Astrocyte (in vitro differentiated cells and primary cell): ENCODE measurements around the gene C6orf89.

Source experiments
- EZH2 ChIP-seq: IDR thresholded peaks from 2 replicates; pipeline ENCODE4 v1.6.1; 2012; ENCODE audit warnings: mild to moderate bottlenecking, low read length, inconsistent platforms; ENCODE audit not compliant: insufficient read depth
- TF ChIP-seq, protein P1 (sequence below): IDR thresholded peaks from 2 replicates; pipeline ENCODE4 v1.5.1; 2011; ENCODE audit warnings: low read depth, mild to moderate bottlenecking, inconsistent platforms, low read length, moderate library complexity; ENCODE audit not compliant: insufficient read depth

DNA sequence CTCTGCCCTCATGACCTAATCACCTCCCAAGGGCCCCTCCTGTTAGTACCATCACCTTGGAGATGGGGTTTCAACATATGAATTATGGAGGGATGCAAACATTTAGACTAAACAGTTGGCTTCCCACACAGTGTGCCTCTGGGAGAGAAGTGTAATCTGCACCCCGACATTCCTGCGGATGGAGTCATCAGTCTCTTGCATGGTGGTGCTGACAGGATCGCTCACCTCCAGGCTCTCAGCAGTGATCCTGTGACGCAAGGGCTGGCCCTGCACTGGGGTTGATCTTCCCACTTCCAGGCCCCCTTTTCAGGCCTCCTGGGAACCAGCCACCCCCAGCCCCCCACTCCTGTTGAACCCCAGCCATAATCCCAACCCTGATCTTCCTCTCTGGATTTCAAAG lies 52.8 kb downstream of the C6orf89 start:
- TF ChIP-seq, protein P1, sequence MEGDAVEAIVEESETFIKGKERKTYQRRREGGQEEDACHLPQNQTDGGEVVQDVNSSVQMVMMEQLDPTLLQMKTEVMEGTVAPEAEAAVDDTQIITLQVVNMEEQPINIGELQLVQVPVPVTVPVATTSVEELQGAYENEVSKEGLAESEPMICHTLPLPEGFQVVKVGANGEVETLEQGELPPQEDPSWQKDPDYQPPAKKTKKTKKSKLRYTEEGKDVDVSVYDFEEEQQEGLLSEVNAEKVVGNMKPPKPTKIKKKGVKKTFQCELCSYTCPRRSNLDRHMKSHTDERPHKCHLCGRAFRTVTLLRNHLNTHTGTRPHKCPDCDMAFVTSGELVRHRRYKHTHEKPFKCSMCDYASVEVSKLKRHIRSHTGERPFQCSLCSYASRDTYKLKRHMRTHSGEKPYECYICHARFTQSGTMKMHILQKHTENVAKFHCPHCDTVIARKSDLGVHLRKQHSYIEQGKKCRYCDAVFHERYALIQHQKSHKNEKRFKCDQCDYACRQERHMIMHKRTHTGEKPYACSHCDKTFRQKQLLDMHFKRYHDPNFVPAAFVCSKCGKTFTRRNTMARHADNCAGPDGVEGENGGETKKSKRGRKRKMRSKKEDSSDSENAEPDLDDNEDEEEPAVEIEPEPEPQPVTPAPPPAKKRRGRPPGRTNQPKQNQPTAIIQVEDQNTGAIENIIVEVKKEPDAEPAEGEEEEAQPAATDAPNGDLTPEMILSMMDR, result no peak
- TF ChIP-seq EZH2, result no peak
